Cerebellar nuclear complex (tissue), 1 donor: Measurements from ENCODE around the gene RNF175.

Experiments used
- DNase-seq, 2 experiments: peaks; one replicate each; lab custom pipeline; 2025; lab: John Stamatoyannopoulos, UW

The RNF175 gene

DNA sequence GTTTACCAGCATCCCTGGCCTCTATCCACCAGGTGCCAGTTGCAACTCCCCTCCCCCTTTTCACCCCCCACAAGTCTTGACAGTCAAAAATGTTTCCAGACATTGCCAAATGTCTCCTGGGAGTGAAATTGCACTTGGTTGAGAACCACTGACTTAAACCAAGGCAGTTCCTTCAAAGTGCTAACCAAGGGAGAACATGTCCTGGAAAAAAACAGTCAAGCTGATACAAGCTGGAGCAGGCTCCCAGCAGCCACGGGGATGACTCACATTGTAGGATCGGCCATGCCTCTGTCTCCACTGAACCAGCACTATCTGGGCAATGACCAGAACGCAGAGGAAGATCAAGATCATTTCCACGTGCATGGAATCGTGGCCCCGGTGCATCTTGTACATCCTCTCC lies 11.4 kb downstream of the RNF175 start:
- no peak for DNase-seq

DNA sequence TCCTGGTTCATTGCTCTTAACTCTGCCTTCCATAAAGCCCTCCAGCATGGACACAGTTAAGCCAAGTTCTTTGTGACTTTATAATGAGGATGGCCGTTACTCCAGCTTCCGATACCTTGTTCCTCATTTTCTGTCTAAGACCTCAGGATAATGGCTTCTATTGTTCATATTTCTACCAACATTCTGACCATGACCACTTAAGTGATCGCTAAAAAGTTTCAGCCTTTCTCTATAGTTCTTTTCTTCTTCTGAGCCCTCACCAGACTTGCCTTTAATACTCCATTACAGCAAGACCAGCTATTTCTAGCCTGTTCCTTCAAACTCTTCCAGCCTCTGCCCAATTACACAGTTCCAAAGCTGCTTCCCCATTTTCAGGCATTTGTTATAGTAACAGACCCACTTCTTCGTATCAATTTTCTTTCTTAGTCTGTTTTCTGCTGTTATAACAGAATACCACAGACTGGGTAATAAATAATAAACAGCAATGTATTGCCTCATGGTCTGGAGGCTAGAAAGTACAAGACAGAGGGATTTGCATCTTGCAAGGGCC lies 12.3 kb downstream of the RNF175 start:
- no peak for DNase-seq

DNA sequence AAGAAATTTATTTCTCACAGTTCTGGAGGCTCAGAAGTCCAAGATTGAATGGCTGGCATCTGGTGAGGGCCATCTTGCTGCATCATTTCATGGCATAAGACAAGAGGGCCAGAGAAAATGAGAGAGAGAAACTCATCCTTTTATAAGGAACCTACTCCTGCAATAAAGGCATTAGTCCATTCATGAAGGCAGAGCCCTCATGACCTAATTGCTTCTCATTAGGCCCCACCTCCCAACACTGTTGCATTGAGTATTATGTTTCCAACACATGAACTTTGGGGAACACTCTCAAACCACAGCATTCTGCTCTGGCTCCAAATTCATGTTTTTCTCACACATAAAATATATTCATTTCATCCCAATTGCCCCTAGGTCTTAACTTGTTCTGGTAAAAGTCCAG lies 14.2 kb downstream of the RNF175 start:
- DNase-seq = no peak

DNA sequence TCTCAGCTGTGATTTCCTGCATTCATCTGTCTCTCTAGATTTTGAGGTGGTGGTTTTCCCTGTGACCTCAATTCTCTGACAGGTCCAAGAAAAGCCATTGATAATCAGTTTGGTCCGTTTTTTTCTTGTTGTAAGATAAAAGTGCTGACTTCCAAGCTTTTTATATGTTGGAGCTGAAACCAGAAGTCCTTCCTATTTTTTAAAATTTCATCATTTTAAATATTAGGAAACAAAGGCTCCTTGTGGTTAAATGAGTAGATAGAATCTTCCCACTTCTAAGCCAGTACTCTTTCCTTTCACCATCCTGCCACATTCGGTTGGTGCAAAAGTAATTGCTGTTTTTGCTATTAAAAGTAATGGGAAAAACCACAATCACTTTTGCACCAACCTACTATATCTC lies 18.3 kb downstream of the RNF175 start:
- DNase-seq = no peak

DNA sequence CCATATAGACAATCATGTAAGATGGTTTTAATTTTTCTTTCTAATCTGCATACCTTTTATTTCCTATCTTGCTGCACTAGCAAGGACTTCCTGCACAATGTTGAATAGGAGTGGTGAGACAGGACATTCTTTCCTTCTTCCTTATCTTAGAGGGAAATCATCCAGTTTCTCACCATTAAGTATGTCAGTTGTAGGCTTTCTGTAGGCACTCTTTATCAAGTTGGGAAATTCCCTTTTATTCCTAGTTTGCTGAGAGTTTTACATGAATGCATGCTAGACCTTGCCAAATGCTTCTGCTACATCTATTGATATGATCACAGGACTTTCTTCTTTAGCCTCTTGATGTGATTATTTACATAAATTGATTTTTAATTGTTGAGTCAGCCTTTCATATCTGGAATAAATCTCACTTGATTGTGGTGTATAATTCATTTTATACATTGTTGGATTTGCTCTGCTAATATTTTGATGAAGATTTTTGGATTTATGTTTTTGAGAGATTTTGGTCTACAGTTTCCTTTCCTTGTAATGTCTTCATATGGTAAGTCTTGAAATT lies 23.8 kb downstream of the RNF175 start:
- DNase-seq = no peak

DNA sequence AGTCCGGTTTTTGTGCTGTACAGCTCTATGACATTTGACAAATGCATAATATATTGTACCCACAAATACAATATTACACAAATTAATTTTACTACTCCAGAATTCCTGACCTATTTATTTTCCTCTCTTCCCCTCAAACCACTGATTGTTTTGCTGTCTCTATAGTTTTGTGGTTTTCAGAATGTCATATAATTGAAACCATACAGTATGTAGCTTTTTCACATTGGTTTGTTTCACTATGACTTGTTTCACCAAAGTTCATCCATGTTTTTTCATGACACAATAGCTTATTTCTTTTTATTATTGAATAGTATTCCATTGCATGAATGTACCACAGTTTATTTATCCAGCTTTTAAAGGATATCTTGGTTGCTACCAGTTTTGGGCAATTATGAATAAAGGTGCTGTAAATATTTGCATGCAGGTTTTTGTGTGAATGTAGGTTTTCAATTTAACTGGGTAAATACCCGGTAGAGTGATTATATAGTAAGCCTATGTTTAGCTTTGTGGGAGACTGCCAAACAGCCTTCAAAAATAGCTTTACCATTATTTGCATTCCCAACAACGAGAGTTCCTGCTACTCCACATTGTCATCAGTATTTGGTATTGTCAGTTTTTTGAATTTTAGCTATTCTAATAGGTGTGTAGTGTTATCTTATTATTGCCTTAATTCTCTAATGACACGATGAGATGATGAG lies 25.9 kb downstream of the RNF175 start:
- DNase-seq = no peak

DNA sequence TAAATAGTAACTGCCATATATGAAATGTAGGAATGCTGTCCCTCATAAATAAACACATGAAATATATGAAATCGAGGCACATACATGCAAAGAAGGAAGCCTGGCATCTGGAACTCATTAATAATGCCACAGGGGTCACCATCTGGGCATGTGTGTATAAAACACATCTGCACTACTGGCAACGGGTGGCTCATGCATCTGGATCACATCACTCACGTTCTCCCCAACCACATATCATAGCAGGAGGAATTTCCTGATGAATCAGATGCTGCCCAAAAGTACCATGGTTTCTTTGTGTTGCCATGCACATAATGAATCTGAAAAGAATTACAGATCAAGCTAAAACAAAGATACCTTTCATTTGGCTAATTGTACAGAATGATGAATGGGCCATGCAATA lies 28.6 kb downstream of the RNF175 start:
- DNase-seq = no peak

DNA sequence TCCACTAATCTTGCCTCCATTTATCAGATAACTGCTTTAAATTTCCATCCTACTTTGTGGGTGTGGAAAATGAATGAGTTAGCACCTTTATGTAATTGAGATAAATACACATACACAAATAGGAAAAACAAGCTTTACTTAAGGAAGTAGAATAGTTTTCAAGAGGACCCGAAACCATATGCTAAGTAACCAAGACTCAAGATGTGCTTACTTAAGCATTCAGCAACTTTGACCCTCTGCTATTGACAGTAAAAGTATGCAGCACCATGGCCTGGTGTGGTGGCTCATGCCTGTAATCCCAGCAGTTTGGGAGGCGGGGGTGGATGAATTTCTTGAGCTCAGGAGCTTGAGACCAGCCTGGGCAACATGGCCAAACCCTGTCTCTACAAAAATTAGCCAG lies 29.9 kb downstream of the RNF175 start:
- no peak for DNase-seq

DNA sequence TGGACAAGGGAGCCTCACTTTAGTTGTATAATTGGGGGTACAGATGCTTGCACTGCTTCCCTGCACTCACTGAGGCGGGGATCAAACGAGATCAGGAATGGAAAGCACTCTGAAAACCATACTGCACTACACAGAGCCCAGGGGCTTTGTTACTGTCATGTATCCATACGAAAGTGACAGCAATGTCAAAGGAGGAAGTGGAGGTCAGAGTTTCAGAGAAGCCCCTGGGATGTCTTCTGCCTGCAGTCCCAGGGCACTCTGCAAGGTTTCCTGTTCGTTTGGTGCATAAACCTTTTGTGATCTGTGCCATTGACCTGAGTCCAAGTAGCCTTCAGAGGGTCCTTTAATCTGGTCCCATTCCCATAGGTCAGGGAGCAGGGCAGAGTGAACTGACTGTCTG lies 31.2 kb downstream of the RNF175 start:
- no peak for DNase-seq

DNA sequence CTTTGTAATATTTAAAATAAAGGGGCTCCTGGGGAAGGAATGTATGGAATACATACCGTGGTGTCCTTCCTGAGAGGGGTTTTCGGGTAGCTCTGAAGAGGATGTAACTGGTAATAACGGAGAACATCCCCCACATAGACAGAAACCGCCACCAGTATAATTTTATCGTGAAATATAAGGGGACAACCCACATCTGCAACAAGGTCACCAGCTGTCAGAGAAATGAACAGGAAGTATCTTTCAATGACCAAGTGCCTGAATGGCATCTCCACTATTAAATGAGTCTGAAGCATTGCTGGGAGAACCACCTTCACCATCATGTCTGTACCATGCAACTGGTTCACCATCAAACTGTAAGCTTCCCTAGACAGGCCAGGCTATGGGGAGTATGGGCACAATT lies 31.7 kb downstream of the RNF175 start:
- no peak for DNase-seq

DNA sequence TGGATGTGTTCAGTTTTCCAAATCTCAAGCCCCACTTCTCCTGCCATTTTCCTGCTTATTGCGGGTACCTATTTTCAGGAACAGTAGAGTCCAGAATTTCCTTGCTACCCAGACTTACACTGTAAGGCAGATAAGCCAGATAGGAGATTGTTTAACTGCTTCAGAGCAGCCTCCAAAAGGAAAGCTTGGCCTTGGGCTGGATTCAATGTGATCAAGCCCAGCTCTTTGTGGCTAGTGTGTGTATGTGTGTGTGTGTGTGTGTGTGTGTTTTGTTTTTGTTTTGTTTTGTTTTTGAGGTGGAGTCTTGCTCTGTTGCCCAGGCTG lies 34.0 kb downstream of the RNF175 start:
- no peak for DNase-seq

DNA sequence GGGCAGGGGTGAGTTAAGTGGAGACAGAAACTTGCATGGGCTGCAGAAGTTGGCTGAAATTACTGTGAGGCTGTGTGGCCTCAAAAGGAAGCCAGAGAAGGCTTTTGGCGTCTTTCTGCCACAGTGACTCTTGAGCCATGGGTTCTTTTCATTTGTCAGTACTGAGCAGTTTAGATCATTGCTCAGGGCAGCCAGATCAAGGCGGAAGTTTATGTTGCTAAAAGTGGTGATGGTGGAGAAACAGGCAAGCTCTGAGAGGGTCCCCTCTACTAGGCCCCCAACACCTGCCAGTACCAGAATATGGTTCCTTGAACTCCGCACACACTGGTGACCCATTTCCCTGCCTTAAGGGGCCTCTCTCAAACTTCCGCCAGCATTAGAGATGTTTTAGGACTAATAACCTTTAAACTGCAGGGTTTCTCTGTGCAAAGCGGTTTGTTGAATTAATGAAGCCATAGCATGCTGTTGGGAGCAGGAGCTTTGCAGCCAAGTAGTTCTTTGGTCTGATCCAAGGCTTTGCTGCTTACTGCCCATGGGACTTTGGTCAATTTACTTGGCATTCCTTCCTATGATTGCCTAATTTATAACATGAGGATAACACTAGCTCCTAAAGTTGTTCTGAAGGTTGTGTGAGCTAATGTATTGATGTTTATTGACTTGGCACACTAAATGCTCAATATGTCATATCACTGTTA lies 34.5 kb downstream of the RNF175 start:
- DNase-seq = no peak

DNA sequence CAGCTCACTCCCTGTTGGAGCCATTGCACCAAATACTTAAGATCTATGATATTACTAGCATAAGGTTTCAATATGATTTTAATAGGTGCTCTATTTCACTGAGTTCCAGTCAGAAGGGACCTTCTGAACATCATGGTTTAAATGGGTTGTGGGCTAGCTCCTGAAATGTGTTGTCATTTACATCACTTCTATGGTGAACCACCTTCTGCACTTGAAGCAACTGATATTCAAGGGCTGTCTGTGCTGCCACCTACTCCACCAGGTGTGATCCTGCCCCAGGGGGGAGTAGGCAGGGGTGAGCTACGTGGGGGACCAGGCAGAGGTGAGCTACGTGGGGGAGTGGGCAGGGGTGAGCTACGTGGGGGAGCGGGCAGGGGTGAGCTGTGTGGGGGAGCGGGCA lies 35.2 kb downstream of the RNF175 start:
- DNase-seq = no peak

DNA sequence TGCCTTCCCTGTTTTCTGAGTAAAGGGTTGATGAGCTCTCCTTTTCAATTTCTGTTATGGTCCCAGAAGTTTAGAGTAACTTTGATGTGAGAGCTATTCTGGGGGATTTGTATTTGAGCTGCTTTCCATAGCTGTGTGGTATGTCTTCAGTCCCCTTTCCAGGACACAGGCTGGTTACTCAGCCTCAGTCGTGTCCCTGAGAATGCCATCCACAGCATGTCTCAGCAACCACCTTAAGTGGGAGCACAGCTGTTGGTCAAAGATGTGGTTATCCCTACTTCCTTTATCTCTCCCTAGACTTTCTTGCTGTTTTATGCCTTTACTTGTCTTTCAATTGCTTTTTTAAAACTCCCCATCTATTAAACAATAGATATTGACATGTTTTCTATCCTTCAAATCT lies 37.8 kb downstream of the RNF175 start:
- no peak for DNase-seq

DNA sequence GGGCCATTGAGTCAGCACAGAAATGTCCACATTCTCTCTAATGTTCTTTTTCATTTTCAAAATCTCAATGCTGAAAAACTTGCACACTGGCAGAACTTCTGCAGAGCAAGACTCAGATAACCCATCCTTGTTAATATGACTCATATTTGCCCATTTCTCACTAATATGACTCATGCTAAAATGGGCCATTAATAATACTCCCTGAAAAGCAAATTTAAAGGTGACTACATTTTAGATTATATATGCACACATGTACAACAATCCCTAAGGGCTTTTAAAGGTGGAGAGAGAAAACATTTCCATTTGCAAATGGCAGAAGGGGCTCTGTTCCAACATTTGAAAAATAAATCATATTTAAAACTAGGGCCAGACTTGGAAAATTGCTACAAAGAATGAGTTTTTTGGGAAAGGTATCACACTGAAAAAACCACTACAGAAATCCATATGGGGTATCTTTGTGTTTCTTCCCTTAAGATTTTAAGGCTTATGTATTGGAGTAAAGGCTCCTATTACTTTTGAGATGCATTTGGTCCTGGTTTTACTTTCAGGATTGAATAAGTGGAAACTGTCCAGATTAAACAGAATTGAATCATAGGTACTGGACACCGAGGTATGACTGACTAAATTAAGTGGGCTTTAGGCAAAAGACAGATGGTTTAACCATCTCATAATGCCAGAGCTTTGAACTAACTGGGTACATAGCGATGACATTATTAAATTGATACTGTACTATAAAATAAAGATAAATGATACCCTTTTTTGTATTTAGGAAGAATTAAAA lies 45.8 kb downstream of the RNF175 start:
- no peak for DNase-seq

DNA sequence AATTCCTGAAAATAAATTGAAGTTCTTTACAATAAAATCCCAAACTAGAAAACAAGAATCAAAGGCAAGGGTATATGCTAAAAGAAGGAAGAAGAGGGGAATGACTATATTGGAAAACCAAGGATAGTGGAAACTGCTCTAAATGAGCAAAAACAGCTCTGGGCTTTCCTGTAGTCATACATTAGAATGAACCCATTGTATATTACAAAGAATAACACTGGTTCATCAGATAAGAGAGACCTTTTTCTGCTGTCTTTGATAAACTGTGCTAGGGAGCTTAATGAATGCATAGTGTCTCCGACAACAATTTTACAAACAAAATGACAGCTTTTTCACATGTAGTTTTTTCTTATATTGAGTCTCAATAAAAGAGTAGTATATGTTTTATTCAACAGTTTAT lies 49.1 kb downstream of the RNF175 start:
- no peak for DNase-seq

DNA sequence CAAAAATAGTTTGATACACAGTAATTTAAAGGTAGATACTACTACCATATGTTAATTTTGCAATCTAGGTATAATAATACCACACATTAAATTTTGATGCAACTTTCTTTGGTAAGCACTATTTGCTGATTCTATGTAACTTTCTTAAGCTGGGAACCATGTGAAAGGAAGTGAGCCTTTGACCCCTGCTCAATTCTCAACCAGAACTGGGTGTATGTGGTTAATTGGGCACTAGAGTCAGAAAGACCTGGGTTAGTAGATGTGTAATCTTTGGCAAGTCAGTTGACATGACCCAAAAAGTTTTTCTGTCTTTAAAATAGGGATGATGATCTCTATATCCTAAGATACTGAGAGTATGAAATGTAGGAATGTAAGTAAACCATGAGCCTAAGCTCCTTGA lies 53.3 kb downstream of the RNF175 start:
- no peak for DNase-seq

DNA sequence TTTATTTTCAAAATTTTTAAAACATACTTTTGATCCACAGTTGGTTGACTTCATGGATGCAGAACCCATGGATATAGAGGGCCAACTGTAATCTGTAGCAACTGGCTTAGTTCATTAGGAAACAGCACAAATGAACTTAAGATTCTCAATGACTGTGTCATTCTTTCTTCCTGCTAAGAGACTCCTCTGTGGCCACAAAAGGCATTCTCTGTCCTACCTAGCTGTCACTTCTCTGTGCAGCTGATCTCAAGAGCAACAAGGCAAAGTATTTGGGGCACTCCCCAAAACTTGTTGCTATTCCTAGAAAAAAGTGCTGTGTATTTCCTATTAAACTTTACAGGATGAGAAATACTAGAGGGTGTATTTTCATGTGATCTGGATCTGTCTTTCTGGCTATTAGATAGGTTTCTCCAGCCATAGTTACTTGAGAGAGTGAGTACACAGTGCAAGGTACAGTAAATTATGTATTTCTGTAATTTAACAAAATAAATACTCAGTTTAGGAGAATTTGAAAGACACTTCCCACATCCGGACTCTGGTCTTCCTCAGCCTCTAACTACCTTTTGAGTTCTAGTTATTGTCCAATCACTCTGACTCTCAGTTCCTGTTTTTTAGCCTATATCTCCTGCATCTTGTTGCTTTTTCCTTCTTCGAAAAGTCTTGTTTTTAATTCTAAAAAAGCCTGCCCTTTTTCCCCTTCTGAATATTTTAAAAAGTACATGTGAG lies 53.9 kb downstream of the RNF175 start:
- no peak for DNase-seq

DNA sequence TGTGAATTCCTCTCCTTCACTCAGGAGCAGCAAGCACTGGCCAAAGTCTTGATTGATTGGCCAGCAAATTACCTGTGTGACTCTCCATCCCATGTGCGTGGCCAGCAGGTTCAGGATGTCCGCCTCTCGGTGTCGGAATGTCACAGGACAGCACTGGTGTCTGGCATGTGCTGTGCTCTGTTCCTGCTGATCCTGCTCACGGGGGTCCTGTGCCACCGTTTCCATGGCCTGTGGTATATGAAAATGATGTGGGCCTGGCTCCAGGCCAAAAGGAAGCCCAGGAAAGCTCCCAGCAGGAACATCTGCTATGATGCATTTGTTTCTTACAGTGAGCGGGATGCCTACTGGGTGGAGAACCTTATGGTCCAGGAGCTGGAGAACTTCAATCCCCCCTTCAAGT lies 55.3 kb downstream of the RNF175 start:
- no peak for DNase-seq

DNA sequence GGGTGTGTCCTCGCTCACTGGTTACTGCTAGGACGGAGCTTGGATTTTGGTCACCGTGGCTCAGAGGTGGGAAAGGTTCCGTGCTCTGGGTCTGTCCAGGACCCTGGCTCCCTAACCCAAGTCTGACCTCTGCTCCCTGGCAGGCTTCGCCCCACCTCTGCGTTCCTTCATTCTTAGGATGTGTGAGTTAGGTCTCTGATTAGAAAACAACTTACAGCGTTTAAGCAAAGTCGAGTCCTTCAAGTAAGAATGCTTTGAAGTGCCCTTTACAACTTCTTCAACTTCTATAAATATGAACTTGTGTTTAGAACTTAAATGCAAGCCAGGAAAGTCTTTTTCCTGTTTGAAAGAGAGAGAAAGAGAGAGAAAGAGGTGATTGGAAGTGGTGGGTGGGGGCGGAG lies 74.9 kb downstream of the RNF175 start:
- DNase-seq = no peak

DNA sequence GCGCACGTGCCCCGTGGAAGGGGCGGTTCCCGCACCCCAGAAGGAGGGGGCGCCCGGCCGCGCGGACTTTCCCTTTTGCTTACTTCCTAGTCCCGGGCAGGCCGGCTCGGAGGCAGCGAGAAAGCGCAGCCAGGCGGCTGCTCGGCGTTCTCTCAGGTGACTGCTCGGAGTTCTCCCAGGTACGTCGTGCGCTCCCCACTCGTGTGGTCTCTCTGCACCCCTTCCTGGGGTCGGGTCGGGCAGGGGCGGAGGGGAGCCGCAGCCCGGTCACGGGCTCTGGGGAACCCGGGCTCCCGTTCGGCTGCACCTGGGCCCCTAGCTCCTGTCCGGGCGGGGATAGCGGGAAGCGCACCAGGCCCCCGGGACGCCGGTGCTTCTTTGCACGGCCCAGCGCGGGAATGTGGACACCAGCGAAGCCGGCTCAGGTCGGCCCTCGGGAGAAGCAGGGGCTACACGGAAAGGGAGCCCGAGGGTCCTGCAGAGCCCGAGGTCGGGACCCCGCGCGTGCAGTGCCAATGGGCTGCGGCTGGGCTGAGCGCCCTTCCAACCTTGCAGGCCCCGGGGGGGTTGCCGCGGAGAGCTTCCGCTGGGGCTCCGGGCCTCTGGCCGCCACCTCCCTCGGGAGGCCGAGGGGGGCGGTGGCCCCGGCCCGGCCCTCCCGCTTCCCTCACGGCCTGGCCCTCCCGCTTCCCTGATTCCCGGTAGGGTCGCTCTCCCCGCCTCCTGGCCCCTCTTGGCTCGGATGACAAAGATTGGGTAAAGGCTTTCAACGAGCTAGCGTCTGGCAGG lies 75.4 kb downstream of the RNF175 start, which contains the start of gene TLR2:
Gene TLR2, plus strand, starts transcription at position 99 of the 789 bp plus-strand sequence. CDS start 18,628 bp downstream, outside the sequence.
- DNase-seq = no peak
